CD14-positive monocyte (primary cell): ENCODE data around the gene STAM. TPM values are rescaled to one million over a fixed set of nuclear protein-coding genes. Genes with fewer than 3 reads are reported as not detected.

Experiments used
- DNase-seq, 3 donors: peaks; one replicate each; pipeline ENCODE4 v3.0.0-alpha.2; 2011 to 2022
- H2AFZ ChIP-seq: 2 replicates; pipeline ENCODE4 v1.6.0; 2012; ENCODE audit warnings: mild to moderate bottlenecking, low read depth, low read length, inconsistent platforms; ENCODE audit not compliant: insufficient read depth, poor library complexity, severe bottlenecking
- H3K27ac ChIP-seq, 2 donors: 1 replicate in 1 of 2; 2 replicates in 1 of 2; pipeline ENCODE4 v1.5.1; 2012 to 2013; ENCODE audit warnings: low read length in 2 of 2, control low read depth in 1 of 2, inconsistent platforms in 1 of 2, low read depth in 1 of 2, mild to moderate bottlenecking in 1 of 2
- H3K27me3 ChIP-seq, 2 donors: one replicate each; pipeline versions ENCODE4 v1.6.0 to v1.6.1; 2011 to 2013; ENCODE audit warnings: low read length in 2 of 2; ENCODE audit not compliant: control insufficient read depth in 2 of 2, insufficient read depth in 2 of 2
- H3K36me3 ChIP-seq, 2 donors: replicated peaks in 1 of 2; 1 replicate in 1 of 2; 2 replicates in 1 of 2; pipeline versions ENCODE4 v1.5.1 to v1.6.1; 2012 to 2013; ENCODE audit warnings: low read length in 2 of 2, control low read depth in 1 of 2, inconsistent platforms in 1 of 2, mild to moderate bottlenecking in 1 of 2; ENCODE audit not compliant: insufficient read depth in 2 of 2, control insufficient read depth in 1 of 2
- H3K4me1 ChIP-seq, 2 donors: 1 replicate in 1 of 2; 2 replicates in 1 of 2; pipeline versions ENCODE4 v1.5.1 to v1.6.1; 2012 to 2013; ENCODE audit warnings: low read length in 2 of 2, control low read depth in 1 of 2, inconsistent platforms in 1 of 2, mild to moderate bottlenecking in 1 of 2, moderate library complexity in 1 of 2; ENCODE audit not compliant: insufficient read depth in 2 of 2, control insufficient read depth in 1 of 2
- H3K4me2 ChIP-seq: replicated peaks from 2 replicates; pipeline ENCODE3; 2012; ENCODE audit warnings: low read length, moderate library complexity, mild to moderate bottlenecking; ENCODE audit not compliant: poor library complexity, severe bottlenecking; ENCODE audit errors: extremely low read depth
- H3K4me3 ChIP-seq, 3 experiments: fragments of 200-600 bp in 1 of 3; sonication (generic) in 1 of 3; replicated peaks in 1 of 3; 1 replicate in 2 of 3; 2 replicates in 1 of 3; pipeline ENCODE4 v1.5.1; 2011 to 2013; ENCODE audit warnings: low read length in 3 of 3, mild to moderate bottlenecking in 3 of 3, control low read depth in 2 of 3, low read depth in 2 of 3, inconsistent platforms in 1 of 3, moderate library complexity in 1 of 3
- H3K79me2 ChIP-seq: 2 replicates; pipeline ENCODE4 v1.6.0; 2012; ENCODE audit warnings: mild to moderate bottlenecking, control low read depth, inconsistent platforms, low read length, moderate library complexity; ENCODE audit not compliant: insufficient read depth
- H3K9ac ChIP-seq: 2 replicates; pipeline ENCODE4 v1.6.0; 2017; ENCODE audit warnings: low read length, mild to moderate bottlenecking; ENCODE audit not compliant: insufficient read depth, poor library complexity, severe bottlenecking
- H3K9me3 ChIP-seq, 2 donors: replicated peaks in 1 of 2; 1 replicate in 1 of 2; 2 replicates in 1 of 2; pipeline versions ENCODE4 v1.5.1 to v1.6.1; 2012 to 2013; ENCODE audit warnings: low read length in 2 of 2, control low read depth in 1 of 2; ENCODE audit not compliant: control insufficient read depth in 1 of 2, insufficient read depth in 1 of 2
- H4K20me1 ChIP-seq: 2 replicates; pipeline ENCODE4 v1.6.0; 2012; ENCODE audit warnings: mild to moderate bottlenecking, low read length, control low read depth, moderate library complexity; ENCODE audit not compliant: insufficient read depth
- H3K27ac Mint-ChIP-seq, 7 donors: one replicate each; pipeline ENCODE4 v1.8.0; 2020; ENCODE audit warnings: mild to moderate bottlenecking in 7 of 7, mixed read lengths in 7 of 7, moderate library complexity in 6 of 7, inconsistent platforms in 2 of 7
- H3K27me3 Mint-ChIP-seq, 3 donors: one replicate each; pipeline ENCODE4 v1.8.0; 2021 to 2022; ENCODE audit warnings: low read depth in 3 of 3, mild to moderate bottlenecking in 3 of 3, mixed read lengths in 3 of 3, moderate library complexity in 3 of 3, inconsistent platforms in 1 of 3
- H3K36me3 Mint-ChIP-seq, 2 donors: one replicate each; pipeline ENCODE4 v1.8.0; 2020; ENCODE audit warnings: mixed read lengths in 2 of 2, inconsistent platforms in 1 of 2, mild to moderate bottlenecking in 1 of 2
- H3K4me1 Mint-ChIP-seq: one replicate; pipeline ENCODE4 v1.8.0; 2020; ENCODE audit warnings: mild to moderate bottlenecking, mixed read lengths
- H3K4me3 Mint-ChIP-seq, 2 donors: one replicate each; pipeline ENCODE4 v1.8.0; 2020; ENCODE audit warnings: mild to moderate bottlenecking in 2 of 2, mixed read lengths in 2 of 2, moderate library complexity in 1 of 2
- H3K9me3 Mint-ChIP-seq, 7 donors: one replicate each; pipeline ENCODE4 v1.8.0; 2020 to 2022; ENCODE audit warnings: mixed read lengths in 7 of 7, mild to moderate bottlenecking in 6 of 7, moderate library complexity in 6 of 7, inconsistent platforms in 2 of 7
- WGBS: methylation state at CpG from one replicate; pipeline ENCODE4 v1.1.5; 2013; ENCODE audit warnings: missing lambda C conversion rate; ENCODE audit not compliant: insufficient coverage; 5-methylcytosine and 5-hydroxymethylcytosine counted together
- intact Hi-C, 2 donors: fragments of 100-400 bp; cut with micrococcal nuclease; formaldehyde crosslinking; loops; one replicate each; pipeline versions ENCODE4 v1.15.0 to v1.15.1; 2023
- polyA plus RNA-seq, 3 donors: library from polyadenylated mRNA; depleted of rRNA in 1 of 3; unstranded in 2 of 3; stranded (reverse) in 1 of 3; fragments of 300-500 nt in 2 of 3; fragments of >200 nt in 1 of 3; fragmentation: Illumina TruSeq in 2 of 3; gene quantifications; 1 replicate in 2 of 3; 2 replicates in 1 of 3; pipeline ENCODE4 v1.2.3, GENCODE V29; 2012 to 2021
- TF ChIP-seq, protein P1 (sequence below): fragments of 200-600 bp; IDR thresholded peaks from one replicate; pipeline ENCODE4 v1.8.0; 2022; ENCODE audit warnings: antibody characterized with exemption, mild to moderate bottlenecking

Gene STAM
- polyA plus RNA-seq, 3 donors = 5.5 to 16.4 (median 5.9) TPM

DNA sequence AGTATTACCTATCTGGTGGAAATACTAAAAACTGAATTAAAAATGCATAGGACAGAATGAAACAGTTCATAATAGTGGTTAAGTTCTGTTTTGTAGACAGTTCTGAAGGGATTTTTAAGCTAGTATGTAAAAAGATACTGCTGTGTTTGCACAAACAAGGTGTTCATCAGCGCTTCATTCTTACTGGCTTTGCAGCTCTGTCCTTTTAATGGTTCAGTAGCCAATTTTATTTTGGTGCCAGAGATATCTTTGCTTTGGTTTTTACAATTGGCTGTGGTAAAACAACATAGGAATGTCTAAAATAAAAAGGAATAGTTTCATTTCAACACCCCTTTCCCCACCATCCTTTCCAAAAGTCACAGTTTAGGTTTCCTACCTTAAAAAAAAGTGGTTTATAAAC is 33.0 kb downstream of the STAM start:
- TF ChIP-seq, protein P1, sequence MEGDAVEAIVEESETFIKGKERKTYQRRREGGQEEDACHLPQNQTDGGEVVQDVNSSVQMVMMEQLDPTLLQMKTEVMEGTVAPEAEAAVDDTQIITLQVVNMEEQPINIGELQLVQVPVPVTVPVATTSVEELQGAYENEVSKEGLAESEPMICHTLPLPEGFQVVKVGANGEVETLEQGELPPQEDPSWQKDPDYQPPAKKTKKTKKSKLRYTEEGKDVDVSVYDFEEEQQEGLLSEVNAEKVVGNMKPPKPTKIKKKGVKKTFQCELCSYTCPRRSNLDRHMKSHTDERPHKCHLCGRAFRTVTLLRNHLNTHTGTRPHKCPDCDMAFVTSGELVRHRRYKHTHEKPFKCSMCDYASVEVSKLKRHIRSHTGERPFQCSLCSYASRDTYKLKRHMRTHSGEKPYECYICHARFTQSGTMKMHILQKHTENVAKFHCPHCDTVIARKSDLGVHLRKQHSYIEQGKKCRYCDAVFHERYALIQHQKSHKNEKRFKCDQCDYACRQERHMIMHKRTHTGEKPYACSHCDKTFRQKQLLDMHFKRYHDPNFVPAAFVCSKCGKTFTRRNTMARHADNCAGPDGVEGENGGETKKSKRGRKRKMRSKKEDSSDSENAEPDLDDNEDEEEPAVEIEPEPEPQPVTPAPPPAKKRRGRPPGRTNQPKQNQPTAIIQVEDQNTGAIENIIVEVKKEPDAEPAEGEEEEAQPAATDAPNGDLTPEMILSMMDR = no peak
- no peak for DNase-seq
- Histone ChIP-seq H4K20me1 (peaks cover 80% of the 10 kb centered on the region), H3K27me3 (no peaks in the 10 kb centered on the region), H3K4me2 (no peak overlapping the region), H3K27ac (no peak overlapping the region), H3K4me1 (no peaks in the 10 kb centered on the region), H3K9me3 (no peaks in the 10 kb centered on the region), H3K4me3 (no peak overlapping the region), H2AFZ (no peak overlapping the region), H3K9ac (no peak overlapping the region), H3K79me2 (peaks cover 90% of the 10 kb centered on the region), H3K36me3 (peaks cover 0 to 4% of the 10 kb centered on the region in 2 donors)
- Mint-ChIP-seq H3K4me1 (peaks cover 15% of the 10 kb centered on the region), H3K9me3 (peaks cover 0 to 4% (median 0%) of the 10 kb centered on the region in 7 donors), H3K27ac (no peak overlapping the region), H3K4me3 (no peak overlapping the region), H3K27me3 (no peaks in the 10 kb centered on the region), H3K36me3 (peaks cover 3 to 12% of the 10 kb centered on the region in 2 donors)
- no CpG with 5 or more reads among the region's 1 CpG for WGBS
- intact Hi-C loops = no loop called here

DNA sequence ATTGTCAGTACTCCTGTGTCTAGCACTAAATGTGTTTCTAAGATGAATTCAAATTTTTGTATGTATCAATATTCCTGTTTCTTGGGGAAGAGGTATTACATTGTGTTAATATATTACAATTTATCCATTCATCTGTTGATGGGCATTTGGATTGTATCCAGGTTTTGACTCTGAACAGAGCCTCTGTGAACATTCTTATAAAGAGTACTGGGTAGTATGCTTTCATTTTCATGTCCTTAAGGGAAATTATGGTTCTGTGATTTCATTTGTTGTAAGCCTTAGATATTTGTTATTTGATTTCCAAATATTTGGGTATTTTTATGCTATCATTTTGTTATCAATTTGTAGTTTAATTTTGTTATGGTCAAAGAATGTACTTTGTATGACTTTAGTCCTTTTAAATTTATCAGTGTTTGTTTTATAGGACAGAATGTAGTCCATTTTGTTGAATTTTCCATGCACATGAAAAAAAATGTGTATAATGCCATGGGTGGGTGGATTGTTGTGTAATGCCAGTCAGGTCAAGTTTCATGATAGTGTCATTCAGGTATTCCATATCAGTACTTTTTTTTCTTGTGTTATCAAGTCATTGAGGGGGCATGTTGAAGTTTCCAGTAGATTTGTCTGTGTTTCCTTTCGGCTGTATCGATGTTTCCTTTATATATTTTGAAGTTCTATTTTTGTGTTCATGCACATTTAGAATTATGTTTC is 38.4 kb downstream of the STAM start:
- no peak overlapping the region for H3K4me3 ChIP-seq
- H2AFZ ChIP-seq = no peak overlapping the region
- peaks cover 9 to 23% of the 10 kb centered on the region in 2 donors for H3K36me3 Mint-ChIP-seq
- H3K4me1 ChIP-seq = no peaks in the 10 kb centered on the region
- no peaks in the 10 kb centered on the region for H3K9me3 ChIP-seq
- no peak overlapping the region for H3K4me3 Mint-ChIP-seq
- peaks cover 0 to 4% (median 0%) of the 10 kb centered on the region in 7 donors for H3K9me3 Mint-ChIP-seq
- WGBS = 100% methylated on average over 2 of the region's 2 CpGs
- H3K27me3 Mint-ChIP-seq = no peaks in the 10 kb centered on the region
- no peak overlapping the region for H3K9ac ChIP-seq
- TF ChIP-seq, protein P1 = no peak
- H4K20me1 ChIP-seq = peaks cover 73% of the 10 kb centered on the region
- H3K4me2 ChIP-seq = no peak overlapping the region
- H3K27ac Mint-ChIP-seq = peak overlapping the region in 1 of 7 donors; percentile 43
- DNase-seq = no peak
- peaks cover 92% of the 10 kb centered on the region for H3K79me2 ChIP-seq
- H3K27me3 ChIP-seq = no peaks in the 10 kb centered on the region
- peaks cover 15% of the 10 kb centered on the region for H3K4me1 Mint-ChIP-seq
- H3K27ac ChIP-seq = no peak overlapping the region
- peaks cover 5 to 24% of the 10 kb centered on the region in 2 donors for H3K36me3 ChIP-seq
- intact Hi-C loops = no loop called here
